Fibroblast of the aortic adventitia (primary cell): ENCODE results near the gene RAP2A. TPM values are rescaled to one million over a fixed set of nuclear protein-coding genes. Genes with fewer than 3 reads are reported as not detected.

ENCODE experiments used
- DNase-seq: peaks from one replicate; pipeline ENCODE4 v3.0.0-alpha.2; 2010; ENCODE audit warnings: low read depth
- H3K4me3 ChIP-seq: 2 replicates; pipeline ENCODE4 v1.5.1; 2011; ENCODE audit warnings: low read depth, mild to moderate bottlenecking, control low read depth, low read length, moderate library complexity
- CTCF ChIP-seq: IDR thresholded peaks from 2 replicates; pipeline ENCODE4 v1.5.1; 2011; ENCODE audit warnings: mild to moderate bottlenecking, low read length, control low read depth, inconsistent platforms; ENCODE audit not compliant: insufficient read depth
- total RNA-seq: library from RNA; depleted of rRNA; stranded (reverse); fragments of >200 nt; gene quantifications from 2 replicates; pipeline ENCODE4 v1.2.3, GENCODE V29; 2012; ENCODE audit warnings: low replicate concordance

Gene RAP2A
- total RNA-seq, 1 donor, result 29.0 TPM

GRCh38 chr13:97397267-97397666 is 36.7 kb upstream of the RAP2A start:
- H3K4me3 ChIP-seq, result no peak overlapping the region
- no peak for TF ChIP-seq CTCF
- no peak for DNase-seq

- no peak overlapping the region for H3K4me3 ChIP-seq
- TF ChIP-seq CTCF, result no peak
- DNase-seq, result no peak
Observed at GRCh38 chr13:97401421-97401820, 32.5 kb upstream of the RAP2A start.

- H3K4me3 ChIP-seq, result no peak overlapping the region
- no peak for TF ChIP-seq CTCF
- DNase-seq, result no peak
Observed at GRCh38 chr13:97403893-97404750, 29.8 kb upstream of the RAP2A start.

GRCh38 chr13:97407540-97407939 is 26.4 kb upstream of the RAP2A start:
- TF ChIP-seq CTCF, result no peak
- no peak for DNase-seq
- H3K4me3 ChIP-seq, result no peak overlapping the region

GRCh38 chr13:97408938-97409337 is 25.0 kb upstream of the RAP2A start:
- no peak overlapping the region for H3K4me3 ChIP-seq
- no peak for TF ChIP-seq CTCF
- no peak for DNase-seq

- no peak overlapping the region for H3K4me3 ChIP-seq
- no peak for DNase-seq
- TF ChIP-seq CTCF, result no peak
Observed at GRCh38 chr13:97411984-97412383, 22.0 kb upstream of the RAP2A start.

- no peak overlapping the region for H3K4me3 ChIP-seq
- no peak for TF ChIP-seq CTCF
- DNase-seq, result no peak
Observed at GRCh38 chr13:97413694-97414093, 20.3 kb upstream of the RAP2A start.
